Natural killer cell (primary cell): Measurements from ENCODE around the gene TRAF3. TPM values are rescaled to one million over a fixed set of nuclear protein-coding genes. Genes with fewer than 3 reads are reported as not detected.

Experiments used
- ATAC-seq, 3 donors: fragments of 150-1000 bp in 2 of 3; fragments of 200-7000 bp in 1 of 3; cut with Tn5 transposase; 1 replicate in 1 of 3; 2 replicates in 2 of 3; pipeline ENCODE4 v1.10.0; 2021; ENCODE audit warnings: mild to moderate bottlenecking in 2 of 3, moderate library complexity in 2 of 3
- DNase-seq, 2 donors: peaks; one replicate each; pipeline versions ENCODE4 v3.0.0 to v3.0.0-alpha.2; 2013 to 2021; ENCODE audit warnings: mixed read lengths in 1 of 2
- H3K27ac ChIP-seq: one replicate; pipeline ENCODE4 v1.5.1; 2013; ENCODE audit warnings: mild to moderate bottlenecking, low read length
- H3K27me3 ChIP-seq: one replicate; pipeline ENCODE4 v1.6.1; 2013; ENCODE audit warnings: low read length; ENCODE audit not compliant: control insufficient read depth, insufficient read depth
- H3K36me3 ChIP-seq: one replicate; pipeline ENCODE4 v1.6.1; 2013; ENCODE audit warnings: low read length; ENCODE audit not compliant: control insufficient read depth, insufficient read depth
- H3K4me1 ChIP-seq: one replicate; pipeline ENCODE4 v1.6.1; 2013; ENCODE audit warnings: low read length; ENCODE audit not compliant: control insufficient read depth, insufficient read depth
- H3K4me3 ChIP-seq: one replicate; pipeline ENCODE4 v1.5.1; 2013; ENCODE audit warnings: low read length
- H3K9me3 ChIP-seq: one replicate; pipeline ENCODE4 v1.6.1; 2013; ENCODE audit warnings: low read length; ENCODE audit not compliant: control insufficient read depth, insufficient read depth
- H3K27ac Mint-ChIP-seq, 2 donors: one replicate each; pipeline ENCODE4 v1.8.0; 2022; ENCODE audit warnings: mild to moderate bottlenecking in 2 of 2, mixed read lengths in 2 of 2, moderate library complexity in 1 of 2
- H3K27me3 Mint-ChIP-seq, 2 donors: one replicate each; pipeline ENCODE4 v1.8.0; 2022; ENCODE audit warnings: low read depth in 2 of 2, mixed read lengths in 2 of 2
- H3K36me3 Mint-ChIP-seq: one replicate; pipeline ENCODE4 v1.8.0; 2022; ENCODE audit warnings: mixed read lengths
- H3K4me1 Mint-ChIP-seq, 2 donors: one replicate each; pipeline ENCODE4 v1.8.0; 2022; ENCODE audit warnings: mixed read lengths in 2 of 2
- H3K4me3 Mint-ChIP-seq: one replicate; pipeline ENCODE4 v1.8.0; 2022; ENCODE audit warnings: mild to moderate bottlenecking, moderate library complexity, mixed read lengths
- H3K9me3 Mint-ChIP-seq, 2 donors: one replicate each; pipeline ENCODE4 v1.8.0; 2022; ENCODE audit warnings: mixed read lengths in 2 of 2
- CTCF ChIP-seq: fragments of 200-600 bp; IDR thresholded peaks from one replicate; pipeline ENCODE4 v1.8.0; 2022; ENCODE audit warnings: antibody characterized with exemption
- WGBS: methylation state at CpG from one replicate; pipeline ENCODE4 v1.1.7; 2013; ENCODE audit warnings: missing lambda C conversion rate; ENCODE audit not compliant: insufficient coverage; 5-methylcytosine and 5-hydroxymethylcytosine counted together
- intact Hi-C: fragments of 100-400 bp; cut with micrococcal nuclease; formaldehyde crosslinking; loops from one replicate; pipeline ENCODE4 v1.14.2; 2022
- total RNA-seq, 4 donors: library from RNA; stranded (reverse); fragments of 120-200 nt in 1 of 4; gene quantifications; one replicate each; pipeline versions ENCODE4 v1.2.3 to v1.2.4, GENCODE V29; 2013 to 2022

TRAF3 gene
- total RNA-seq, 3 donors from 2014 or later (not counting 1 experiment from before 2014, with no cell fraction given), result 21.0 to 31.6 (median 23.5) TPM

GRCh38 chr14:102920998-102921304 lies 143.7 kb downstream of the TRAF3 start:
- 100% methylated on average over 1 of the region's 1 CpG for WGBS
- Histone ChIP-seq H3K27ac (no peak overlapping the region), H3K9me3 (no peaks in the 10 kb centered on the region), H3K27me3 (peaks cover 14% of the 10 kb centered on the region), H3K4me1 (peaks cover 28% of the 10 kb centered on the region), H3K4me3 (no peak overlapping the region), H3K36me3 (no peaks in the 10 kb centered on the region)
- Mint-ChIP-seq H3K9me3 (no peaks in the 10 kb centered on the region), H3K4me1 (no peaks in the 10 kb centered on the region), H3K27ac (no peak overlapping the region), H3K36me3 (no peaks in the 10 kb centered on the region), H3K4me3 (no peak overlapping the region), H3K27me3 (peaks cover 6 to 14% of the 10 kb centered on the region in 2 donors)
- DNase-seq, result no peak
- intact Hi-C loops, result no loop called here
- no peak for ATAC-seq
- no peak for TF ChIP-seq CTCF

- DNase-seq (no peak), ATAC-seq (no peak)
- WGBS, result 9% methylated on average over 56 of the region's 56 CpGs
- Histone ChIP-seq H3K27ac (no peak within 1 kb of the TSS), H3K4me1 (peaks cover 20% of the 10 kb centered on the region), H3K4me3 (no peak within 1 kb of the TSS), H3K27me3 (peaks cover 15% of the 10 kb centered on the region), H3K9me3 (no peaks in the 10 kb centered on the region), H3K36me3 (no peaks in the 10 kb centered on the region)
- H3K9me3 Mint-ChIP-seq, result no peaks in the 10 kb centered on the region
- no peak within 1 kb of the TSS for H3K27ac Mint-ChIP-seq
- TF ChIP-seq CTCF, result no peak
- H3K27me3 Mint-ChIP-seq, result peaks cover 13 to 17% of the 10 kb centered on the region in 2 donors
- no peaks in the 10 kb centered on the region for H3K36me3 Mint-ChIP-seq
- H3K4me1 Mint-ChIP-seq, result no peaks in the 10 kb centered on the region
- intact Hi-C loops, result no loop called here
- H3K4me3 Mint-ChIP-seq, result no peak within 1 kb of the TSS
These were observed 145.4 kb downstream of the TRAF3 start, which contains the start of gene AMN for GRCh38 chr14:102922490-102923200. TSS of gene AMN (plus strand) at chr14:102922663. CDS start at chr14:102922689, 26 bp downstream.

GRCh38 chr14:102923201-102923924 lies 146.1 kb downstream of the TRAF3 start:
- Histone ChIP-seq H3K9me3 (no peaks in the 10 kb centered on the region), H3K27me3 (peaks cover 19% of the 10 kb centered on the region), H3K27ac (no peak overlapping the region), H3K36me3 (no peaks in the 10 kb centered on the region), H3K4me1 (peaks cover 24% of the 10 kb centered on the region), H3K4me3 (no peak overlapping the region)
- 11% methylated on average over 53 of the region's 53 CpGs for WGBS
- H3K27ac Mint-ChIP-seq, result no peak overlapping the region
- peaks cover 13 to 17% of the 10 kb centered on the region in 2 donors for H3K27me3 Mint-ChIP-seq
- H3K4me3 Mint-ChIP-seq, result no peak overlapping the region
- no peak for DNase-seq
- no peaks in the 10 kb centered on the region for H3K9me3 Mint-ChIP-seq
- intact Hi-C loops, result no loop called here
- H3K4me1 Mint-ChIP-seq, result peaks cover 0 to under 1% of the 10 kb centered on the region in 2 donors
- no peaks in the 10 kb centered on the region for H3K36me3 Mint-ChIP-seq
- no peak for ATAC-seq
- no peak for TF ChIP-seq CTCF
